NCI-H510A treated with DMSO at 0.1 percent for 48 hours (cell line): ENCODE results near the gene ATP6AP1.
"Not testable (repeated sequence)": the region's sequence is repeated elsewhere in the genome, so short reads cannot be mapped to it uniquely, and the experiment has no call there.

ENCODE experiments used
- DNase-seq: peaks from one replicate; lab custom pipeline; 2025; lab: John Stamatoyannopoulos, UW

Gene ATP6AP1, protein sequence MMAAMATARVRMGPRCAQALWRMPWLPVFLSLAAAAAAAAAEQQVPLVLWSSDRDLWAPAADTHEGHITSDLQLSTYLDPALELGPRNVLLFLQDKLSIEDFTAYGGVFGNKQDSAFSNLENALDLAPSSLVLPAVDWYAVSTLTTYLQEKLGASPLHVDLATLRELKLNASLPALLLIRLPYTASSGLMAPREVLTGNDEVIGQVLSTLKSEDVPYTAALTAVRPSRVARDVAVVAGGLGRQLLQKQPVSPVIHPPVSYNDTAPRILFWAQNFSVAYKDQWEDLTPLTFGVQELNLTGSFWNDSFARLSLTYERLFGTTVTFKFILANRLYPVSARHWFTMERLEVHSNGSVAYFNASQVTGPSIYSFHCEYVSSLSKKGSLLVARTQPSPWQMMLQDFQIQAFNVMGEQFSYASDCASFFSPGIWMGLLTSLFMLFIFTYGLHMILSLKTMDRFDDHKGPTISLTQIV

DNA sequence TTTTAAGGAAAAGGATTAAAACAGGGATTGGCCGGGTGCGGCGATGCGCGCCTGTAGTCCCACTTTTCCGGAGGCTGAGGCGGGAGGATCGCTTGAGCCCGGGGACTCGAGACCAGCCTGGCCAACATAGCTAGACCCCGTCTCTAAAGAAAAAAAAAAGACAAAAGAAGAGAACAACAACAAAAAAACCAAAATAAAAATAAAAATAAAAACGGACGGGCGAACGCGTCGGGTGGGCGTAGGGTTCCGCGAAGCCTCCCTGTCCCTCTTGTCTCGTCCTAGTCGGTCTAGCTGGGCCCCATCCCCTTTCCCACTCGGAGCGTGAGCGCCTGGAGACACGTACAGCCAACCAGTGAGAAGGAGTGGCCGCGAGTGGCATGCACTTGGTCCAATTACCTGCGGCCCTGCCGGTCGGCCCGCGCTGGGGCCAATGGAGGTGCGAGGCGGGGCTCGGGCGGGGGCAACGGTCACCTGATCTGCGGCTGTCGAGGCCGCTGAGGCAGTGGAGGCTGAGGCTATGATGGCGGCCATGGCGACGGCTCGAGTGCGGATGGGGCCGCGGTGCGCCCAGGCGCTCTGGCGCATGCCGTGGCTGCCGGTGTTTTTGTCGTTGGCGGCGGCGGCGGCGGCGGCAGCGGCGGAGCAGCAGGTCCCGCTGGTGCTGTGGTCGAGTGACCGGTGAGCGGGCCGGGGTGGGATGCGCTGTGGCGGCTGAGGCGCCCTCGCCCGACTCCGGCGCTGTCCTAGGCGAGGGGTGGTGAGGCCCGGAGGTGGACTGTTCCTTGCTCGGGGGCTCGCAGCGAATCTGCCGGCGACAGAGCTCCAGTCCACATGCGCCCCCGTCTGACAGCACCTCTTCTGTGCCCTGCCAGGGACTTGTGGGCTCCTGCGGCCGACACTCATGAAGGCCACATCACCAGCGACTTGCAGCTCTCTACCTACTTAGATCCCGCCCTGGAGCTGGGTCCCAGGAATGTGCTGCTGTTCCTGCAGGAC, at the start of gene ATP6AP1:
TSS of gene ATP6AP1 (plus strand) at position 502 of the 996 bp plus-strand sequence. CDS start at position 518, 16 bp downstream.
- DNase-seq, result peak; percentile 86

DNA sequence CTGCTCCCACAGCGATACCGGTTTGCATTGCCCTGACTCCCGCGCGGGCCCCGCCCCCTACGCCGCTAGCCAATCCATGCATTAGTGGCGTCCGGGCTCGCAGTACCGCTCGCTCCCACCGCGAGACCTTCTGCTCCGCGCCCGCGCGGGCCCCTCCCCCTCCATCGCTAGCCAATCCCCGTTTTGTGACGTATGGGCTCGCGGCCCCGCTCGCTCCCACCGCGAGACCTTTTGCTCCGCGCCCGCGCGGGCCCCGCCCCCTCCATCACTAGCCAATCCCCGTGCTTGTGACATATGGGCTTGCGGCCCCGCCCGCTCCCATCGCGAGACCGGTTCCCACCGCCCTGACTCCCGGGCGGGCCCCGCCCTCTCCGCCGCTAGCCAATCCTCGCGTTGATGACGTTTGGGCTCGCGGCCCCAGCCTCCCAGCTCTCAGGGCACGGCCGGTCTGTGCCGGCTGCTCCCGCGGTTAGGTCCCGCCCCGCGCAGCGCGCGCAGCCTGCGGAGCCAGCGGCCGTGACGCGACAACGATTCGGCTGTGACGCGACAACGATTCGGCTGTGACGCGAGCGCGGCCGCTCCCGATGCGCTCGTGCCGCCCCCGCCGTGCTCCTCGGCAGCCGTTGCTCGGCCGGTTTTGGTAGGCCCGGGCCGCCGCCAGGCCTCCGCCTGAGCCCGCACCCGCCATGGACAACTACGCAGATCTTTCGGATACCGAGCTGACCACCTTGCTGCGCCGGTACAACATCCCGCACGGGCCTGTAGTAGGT, 49.5 kb upstream of the ATP6AP1 start, which contains the start of gene EMD:
TSS of gene EMD (plus strand) at position 497 of the 770 bp plus-strand sequence. CDS start at position 687, 190 bp downstream.
- DNase-seq, result peak; percentile 99

DNA sequence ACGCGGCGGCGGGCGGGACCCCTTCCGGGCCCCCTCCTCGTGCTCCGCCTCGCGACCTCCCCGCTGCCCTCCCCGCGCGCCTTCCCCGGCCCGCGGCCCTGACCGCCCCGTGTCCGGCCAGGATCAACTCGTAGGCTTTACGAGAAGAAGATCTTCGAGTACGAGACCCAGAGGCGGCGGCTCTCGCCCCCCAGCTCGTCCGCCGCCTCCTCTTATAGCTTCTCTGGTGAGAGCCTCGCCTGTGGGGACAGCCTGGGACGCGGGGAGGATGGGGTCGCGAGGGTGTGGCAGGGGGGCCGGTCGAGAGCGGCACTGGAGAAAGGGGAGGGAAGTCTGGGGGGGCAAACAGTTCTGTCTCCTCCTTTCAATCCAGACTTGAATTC, 48.9 kb upstream of the ATP6AP1 start:
- DNase-seq, result no peak

DNA sequence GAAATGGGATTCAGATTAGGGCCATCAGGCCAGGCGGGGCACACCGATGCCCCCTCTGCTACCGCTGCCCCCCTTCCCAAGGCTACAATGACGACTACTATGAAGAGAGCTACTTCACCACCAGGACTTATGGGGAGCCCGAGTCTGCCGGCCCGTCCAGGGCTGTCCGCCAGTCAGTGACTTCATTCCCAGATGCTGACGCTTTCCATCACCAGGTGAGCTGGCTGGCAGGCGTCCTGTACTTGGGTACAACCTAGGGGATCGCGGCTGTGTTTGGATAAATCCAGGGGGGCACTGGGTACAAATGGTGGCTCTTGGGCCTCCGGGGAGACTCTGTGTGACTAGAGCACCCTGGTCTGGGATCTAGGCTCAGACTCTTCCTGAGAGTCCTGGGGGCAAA, 48.3 kb upstream of the ATP6AP1 start:
- DNase-seq, result no peak

DNA sequence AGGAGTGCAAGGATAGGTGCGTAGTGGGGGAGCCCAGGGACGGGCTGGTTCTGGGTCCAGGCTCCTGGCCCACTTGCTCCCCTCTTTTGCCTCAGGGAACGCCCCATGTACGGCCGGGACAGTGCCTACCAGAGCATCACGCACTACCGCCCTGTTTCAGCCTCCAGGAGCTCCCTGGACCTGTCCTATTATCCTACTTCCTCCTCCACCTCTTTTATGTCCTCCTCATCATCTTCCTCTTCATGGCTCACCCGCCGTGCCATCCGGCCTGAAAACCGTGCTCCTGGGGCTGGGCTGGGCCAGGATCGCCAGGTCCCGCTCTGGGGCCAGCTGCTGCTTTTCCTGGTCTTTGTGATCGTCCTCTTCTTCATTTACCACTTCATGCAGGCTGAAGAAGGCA, 47.7 kb upstream of the ATP6AP1 start:
- no peak for DNase-seq

DNA sequence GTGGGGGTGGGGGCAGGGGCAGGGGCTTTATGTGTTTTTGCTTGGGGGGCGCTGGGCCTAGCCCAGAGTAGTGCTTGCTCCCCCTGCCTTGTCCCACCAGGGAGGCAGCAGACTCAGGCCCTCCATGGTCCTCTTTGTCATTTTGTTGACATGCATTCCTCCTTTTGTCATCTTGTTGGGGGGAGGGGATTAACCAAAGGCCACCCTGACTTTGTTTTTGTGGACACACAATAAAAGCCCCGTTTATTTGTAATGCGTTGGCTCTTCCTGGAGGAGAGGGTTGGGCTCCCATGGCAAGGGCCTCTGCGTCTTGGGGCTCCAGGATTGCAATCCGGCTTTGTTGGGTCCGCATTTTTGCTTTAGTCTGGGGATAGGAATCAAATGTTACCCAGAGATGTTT, 47.2 kb upstream of the ATP6AP1 start:
- no peak for DNase-seq

DNA sequence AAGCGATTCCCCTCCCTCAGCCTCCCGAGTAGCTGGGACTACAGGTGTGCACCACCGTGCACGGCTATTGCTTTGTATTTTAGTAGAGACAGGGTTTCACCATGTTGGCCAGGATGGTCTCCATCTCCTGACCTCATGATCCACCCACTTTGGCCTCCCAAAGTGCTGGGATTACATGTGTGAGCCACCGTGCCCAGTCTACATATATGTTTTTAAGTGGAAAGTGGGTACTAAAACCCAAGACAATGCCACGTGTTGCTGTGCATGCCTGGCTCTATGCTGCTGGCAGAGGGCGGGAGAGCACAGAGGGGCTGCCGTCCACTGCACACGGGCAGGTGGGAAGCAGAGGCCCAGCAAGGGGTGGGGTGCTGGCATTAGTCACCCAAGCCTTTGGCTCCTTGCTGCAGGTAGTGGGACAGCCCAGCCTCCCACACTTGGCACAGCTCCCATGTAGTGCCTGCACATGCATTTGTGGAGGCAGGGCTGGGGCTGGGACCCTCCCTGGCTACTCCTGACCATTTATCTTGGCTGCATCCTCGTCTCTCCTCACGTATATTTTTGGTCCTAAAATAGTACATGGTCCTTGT, 45.9 kb upstream of the ATP6AP1 start:
- no peak for DNase-seq

DNA sequence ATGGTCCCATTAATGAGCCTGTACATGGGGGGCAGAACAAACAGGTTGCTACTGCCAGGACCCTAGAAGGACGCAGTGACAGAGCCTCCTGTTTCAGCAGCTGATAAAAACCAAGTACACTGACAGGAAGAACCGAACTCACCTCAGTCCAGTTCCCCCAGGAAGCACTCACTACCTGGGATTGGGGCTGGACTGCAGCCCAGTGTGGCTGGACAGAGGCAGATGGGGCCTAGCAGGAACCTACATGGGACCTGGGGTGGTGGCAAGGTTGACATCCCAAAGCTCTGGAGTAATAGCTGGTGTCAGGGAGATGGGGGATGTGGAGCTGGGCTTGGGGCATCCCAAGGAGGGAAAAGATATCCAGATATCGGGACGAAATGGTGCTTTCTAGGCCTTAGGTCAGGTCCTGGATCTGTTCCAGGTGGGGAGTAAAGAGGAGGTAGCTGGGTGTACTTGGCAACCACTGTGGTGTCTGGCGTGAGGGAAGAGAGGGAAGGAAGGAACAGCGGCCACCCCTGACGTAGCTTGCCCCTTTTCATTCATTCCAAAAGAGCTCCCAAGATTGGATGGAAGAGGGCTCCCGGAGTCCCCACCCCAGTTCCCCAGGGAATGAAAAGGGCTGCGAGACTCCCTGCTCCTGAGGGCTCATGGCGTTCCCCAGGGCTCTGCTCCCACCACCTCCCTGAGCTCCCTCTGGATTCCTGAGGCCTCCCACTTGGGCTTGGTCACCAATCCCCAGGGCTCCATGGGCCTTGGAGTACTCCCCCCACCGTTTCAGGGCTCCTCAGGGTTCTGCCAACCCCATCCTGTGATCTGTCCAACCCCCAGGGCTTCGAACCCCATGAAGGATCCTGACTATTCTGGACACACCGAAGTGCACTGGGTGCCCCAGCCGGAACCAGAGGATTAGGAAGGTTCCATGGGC, 44.9 kb upstream of the ATP6AP1 start:
- no peak for DNase-seq

DNA sequence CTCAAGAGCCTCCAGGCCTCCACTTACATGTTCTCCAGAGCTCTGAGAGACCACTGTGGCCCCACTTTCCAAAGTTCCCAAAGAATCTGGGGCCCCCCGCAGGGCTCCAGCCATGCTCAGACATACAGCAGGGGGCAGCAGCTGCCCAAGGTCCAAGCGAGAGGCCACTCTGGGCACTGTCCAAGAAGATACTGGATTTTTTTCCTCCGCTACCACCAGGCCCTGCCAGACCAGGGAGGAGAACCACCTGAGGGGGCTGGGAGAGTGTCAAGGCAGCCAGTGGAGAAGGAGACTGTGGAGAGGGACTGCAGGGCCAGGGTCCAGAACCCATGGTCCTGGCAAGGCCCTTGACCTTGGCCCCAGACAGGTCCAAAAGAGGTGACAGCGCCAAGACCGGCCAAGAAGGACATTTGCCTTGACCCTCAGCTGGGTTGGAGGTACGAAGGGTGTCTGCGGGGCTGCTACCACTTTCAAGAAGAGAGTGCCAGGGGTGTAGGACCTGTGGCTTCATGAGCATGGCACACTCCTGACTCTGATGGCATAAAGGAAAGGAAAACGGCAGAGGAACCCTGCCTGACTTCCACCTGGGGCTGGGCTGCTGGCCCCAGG, 44.1 kb upstream of the ATP6AP1 start:
- no peak for DNase-seq

DNA sequence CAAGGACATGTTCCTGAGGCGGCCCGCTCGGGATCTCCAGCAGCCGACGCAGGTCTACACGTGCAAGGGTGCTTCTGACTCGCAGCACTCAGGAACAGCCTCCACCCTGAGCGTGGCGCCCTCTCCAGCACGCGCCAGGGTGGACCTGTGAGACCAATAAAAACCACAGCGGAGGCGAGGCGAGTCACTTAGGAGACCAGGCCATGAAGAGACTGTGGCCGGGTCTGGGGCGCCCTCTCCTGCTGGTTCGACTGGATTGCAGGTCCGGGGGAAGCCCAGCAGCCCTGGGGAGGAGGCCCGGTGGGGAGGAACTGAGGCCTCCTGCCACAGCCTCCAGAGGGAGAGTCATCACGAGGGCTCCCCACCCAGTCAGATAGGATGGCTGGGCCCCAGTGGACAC, 40.4 kb upstream of the ATP6AP1 start:
- not testable (repeated sequence) for DNase-seq

DNA sequence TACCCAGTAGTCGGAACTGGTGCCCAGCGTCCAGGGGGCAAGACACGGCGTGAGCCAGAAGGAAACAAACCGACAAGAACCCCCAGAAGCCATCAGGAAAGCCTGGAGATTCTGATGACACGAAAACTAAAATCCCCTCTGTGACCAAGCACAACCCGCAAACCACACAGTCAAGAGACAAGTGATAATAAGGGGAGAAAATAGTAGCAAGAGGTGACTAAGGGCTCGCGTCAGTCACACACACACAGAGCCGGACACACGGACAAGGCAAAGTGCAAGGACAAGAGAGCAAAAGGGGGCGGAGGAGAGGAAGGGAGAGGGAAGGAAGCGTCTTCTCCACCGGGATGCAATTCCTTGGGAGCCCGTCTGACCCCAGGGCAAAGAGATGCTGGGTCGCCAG, 39.8 kb upstream of the ATP6AP1 start:
- DNase-seq, result not testable (repeated sequence)

DNA sequence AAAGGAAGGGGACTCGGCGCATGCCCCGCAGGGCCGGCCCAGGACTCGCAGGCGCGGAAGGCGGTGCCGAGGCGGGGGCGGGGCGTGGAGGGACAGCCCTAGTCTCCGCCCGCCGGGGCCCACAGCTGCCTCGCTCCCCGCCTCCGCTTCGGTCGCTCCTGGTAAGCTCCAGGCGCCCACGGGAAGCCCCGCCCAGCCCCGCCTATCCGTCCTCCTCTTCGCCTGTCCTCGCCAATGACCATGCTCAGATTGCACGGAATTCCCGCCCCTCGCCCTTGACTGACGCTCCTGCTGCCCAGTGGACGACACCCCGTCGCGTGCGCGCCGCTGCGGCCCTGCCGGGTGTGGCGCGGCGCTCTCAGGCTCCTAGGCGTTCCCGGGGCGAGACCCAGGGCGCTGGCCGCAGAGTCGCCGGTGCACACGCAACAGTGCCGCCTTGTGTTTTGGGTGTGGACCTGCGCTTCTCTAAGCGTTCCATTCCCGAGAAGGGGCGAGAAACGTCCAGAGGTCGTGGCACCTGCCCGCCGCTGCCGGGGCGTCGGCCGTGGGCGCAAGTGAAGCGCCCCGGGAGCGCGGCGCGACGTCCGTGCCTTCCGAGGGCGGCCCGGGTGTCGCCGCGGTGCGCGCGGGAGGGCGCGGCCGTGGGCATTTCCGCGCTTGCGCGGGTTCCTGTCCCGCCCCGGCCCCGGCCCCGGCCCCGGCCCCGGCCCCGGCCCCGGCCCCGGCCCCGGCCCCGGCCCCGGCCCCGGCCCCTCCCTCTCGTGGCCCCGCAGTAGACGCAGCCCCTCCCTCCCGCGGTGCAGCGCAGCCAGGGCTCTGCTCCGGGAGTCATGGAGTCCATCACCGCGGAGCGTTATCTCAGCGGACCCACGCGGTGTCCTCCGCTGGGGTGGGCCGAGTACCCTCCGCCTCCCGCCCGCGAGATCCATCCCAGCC, 38.4 kb upstream of the ATP6AP1 start:
- DNase-seq, result not testable (repeated sequence)

DNA sequence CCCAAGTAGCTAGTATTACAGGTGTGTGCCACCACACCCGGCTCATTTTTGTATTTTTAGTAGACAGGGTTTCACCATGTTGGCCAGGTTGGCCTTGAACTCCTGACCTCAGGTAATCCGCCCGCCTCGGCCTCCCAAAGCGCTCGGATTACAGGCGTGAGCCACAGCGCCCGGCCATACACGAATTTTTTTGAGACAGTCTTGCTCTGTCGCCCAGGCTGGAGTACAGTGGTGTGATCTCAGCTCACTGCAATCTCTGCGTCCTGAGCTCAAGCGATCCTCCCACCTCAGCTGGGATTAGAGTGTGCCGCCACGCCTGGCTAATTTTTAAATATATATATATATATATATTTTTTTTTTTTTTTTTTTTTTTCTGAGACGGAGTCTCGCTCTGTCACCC, 32.1 kb upstream of the ATP6AP1 start:
- DNase-seq, result not testable (repeated sequence)

DNA sequence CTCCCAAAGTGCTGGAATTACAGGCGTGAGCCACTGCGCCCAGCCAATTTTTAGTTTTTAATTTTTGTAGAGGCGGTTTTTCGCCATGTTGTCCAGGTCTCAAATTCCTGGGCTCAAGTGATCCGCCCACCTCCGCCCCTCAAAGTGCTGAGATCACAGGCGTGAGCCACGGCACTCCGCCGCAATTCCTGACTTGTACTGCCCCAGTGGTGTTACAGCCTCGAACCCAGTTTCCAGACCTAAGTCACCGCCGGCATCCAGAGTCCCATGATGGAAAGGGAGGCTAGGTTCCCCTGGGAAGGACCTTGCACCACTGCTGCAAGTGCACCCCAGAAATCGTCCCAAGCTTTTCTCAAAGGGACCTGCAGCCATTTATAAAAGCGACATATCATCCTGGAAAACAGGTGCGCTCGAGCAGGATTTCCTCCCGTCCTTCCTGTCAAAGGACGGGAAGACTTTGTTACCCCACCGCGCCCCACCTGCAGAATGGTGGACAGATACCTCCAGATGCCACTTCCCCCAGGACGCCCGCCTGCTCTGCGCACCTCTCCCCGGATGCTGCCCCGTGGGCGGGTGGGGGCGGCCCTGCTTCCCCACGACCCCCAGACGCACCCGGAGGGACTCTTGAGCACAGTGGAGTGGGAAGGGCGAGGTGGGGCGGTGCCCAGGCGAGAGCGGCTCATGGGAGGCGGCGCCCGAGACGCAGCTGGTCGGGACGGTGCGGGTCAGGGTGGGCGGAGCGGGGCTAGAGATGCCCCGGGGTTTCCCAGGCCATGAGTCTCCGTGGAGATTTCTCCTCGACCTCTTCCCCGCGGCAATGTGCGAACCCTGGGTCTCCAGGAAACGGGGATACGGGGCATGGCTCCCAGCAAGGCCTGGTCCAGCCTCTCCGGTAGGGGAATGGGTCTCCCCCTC, 31.2 kb upstream of the ATP6AP1 start:
- DNase-seq, result peak; percentile 64

DNA sequence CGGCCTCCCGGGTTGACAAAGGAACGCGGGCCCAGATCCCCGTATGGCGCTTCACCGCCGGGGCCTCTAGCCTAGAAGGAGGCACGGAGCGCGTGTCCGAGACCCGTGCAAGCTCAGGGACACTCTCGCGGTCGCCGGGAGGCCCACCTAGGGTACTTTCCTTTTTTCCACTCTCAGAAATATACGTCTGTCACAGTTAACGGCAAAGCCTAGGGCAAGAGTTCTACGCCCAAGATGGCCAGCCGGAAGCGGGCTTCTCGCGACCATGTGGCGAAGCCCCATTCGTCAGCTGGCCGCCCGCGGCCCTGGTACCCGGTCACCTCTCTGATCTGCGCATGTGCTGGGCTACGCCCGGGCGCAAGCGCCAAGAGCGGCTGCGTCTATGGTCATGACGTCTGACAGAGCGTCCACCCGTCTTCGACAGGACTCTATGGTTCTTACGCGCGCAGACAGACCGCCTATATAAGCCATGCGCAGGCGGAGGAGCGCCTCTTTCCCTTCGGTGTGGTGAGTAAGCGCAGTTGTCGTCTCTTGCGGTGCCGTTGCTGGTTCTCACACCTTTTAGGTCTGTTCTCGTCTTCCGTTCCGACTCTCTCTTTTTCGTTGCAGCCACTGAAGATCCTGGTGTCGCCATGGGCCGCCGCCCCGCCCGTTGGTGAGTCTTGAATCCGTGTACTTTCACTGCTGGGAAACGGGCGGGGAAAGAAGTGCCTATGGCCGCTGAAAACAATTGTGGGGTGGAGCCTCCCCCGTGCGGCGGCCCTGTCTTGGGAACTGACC, 30.4 kb upstream of the ATP6AP1 start, which contains the start of gene RPL10:
TSS of gene RPL10 (plus strand) at position 490 of the 780 bp plus-strand sequence. CDS start at position 633, 143 bp downstream.
- peak; percentile 94 for DNase-seq

DNA sequence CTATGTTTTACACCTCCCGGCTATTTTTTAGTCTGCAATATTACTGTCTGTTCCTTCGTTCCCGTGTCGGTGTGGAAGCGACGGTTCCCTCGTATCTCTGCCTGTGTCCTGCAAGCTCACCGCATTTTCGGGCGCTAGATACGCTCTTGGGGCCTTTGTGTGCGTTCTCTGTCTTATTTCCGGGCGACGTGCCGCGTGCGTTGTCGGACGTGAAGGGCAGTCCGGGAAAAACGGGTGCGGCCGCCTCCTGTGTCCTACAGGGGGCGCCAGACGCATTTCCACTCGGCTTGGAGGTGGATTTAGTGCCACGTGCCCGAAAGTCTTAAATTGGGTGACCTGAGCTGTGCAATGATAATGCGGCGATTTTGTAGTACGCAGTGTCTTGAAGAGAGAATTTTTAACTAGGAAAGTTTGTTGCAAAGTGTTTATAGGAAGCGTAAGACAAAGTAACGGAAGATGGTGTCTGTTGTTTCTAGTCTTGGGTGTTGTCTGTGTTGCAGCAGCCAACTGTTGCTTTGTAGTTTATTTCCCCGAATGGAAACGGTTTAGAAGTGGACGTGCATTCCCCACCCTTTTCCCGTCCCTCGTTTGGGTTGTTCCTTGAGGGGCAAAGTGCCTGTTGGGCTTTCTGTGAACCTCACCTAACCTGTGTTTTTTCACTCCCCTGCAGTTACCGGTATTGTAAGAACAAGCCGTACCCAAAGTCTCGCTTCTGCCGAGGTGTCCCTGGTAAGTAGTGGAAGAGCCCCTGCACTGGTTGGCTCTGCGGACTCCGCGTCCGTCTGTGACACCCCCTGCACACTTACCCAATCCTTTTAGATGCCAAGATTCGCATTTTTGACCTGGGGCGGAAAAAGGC, 29.6 kb upstream of the ATP6AP1 start:
- peak; percentile 69 for DNase-seq
